ENCODE data around the gene ARHGEF7.

ARHGEF7 gene

GRCh38 chr13:111280681-111281585 lies 165.8 kb downstream of the ARHGEF7 start:
- no peak for DNase-seq

DNA sequence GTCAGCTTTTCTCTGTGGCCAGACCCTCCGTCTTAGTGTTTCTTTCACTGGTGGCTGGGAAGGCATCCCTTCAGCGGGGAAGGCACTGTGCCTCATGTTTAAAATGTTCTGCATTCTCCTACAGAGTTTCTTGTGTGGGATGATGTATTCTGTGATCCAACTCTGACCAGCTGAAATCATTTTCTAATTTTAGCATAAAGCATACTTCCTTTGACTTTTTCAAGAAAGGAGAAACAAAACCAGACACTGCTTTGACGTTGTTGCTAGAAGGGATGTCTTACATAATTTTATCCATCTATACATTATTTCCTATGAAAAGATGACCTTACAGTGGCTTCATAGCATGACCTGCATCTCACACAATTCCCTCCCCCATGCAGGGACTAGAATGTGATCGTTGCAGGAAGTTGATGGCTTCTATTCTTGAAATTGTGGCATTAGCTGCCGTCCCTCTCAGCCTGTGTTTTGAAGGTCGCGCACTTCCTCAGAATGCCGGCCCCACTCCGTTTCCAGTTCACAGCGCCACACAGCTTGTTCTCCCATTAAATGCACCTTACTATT lies 166.7 kb downstream of the ARHGEF7 start:
- no peak for DNase-seq

DNA sequence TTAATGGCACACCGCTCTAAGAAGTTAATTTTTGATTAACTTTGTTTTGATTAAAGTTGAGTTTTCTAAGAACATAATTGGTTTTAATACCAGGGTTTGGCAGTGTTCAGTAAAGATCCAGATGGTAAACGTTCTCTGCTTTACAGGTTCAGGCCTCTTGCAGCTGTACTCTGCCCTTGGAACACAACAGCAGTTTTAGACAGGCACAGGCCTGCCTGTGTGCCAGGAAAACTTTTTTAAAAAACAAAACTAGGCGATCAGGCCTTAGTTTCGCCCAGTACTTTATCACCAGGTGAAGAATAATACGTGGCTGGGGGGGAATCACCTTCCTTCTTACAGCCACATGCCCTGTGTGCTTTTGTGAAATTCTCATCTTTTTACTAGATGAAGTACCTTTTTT lies 167.3 kb downstream of the ARHGEF7 start:
- no peak for DNase-seq

GRCh38 chr13:111282997-111283396 lies 167.9 kb downstream of the ARHGEF7 start:
- no peak for DNase-seq

- DNase-seq: no peak
These were observed 168.3 kb downstream of the ARHGEF7 start for GRCh38 chr13:111283457-111283856.

DNA sequence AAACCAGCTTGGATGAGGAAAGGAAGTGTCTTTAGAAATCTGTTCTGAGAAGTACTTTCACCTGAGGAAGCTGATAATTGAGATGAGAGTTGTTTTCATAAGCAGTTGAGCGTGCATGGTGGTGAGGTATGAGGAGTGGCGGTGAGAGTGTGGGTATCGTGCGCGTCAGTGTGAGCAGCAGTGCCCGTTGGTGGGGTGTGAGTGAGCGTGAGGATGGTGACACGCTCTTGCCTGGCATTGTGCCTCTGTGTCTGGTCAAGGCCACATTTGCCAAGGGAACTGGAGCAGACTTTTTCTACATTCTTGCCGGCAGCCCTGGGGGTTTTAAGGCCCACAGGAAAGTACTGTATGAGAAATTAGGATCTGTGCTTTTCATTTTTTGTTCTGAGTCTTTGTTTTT lies 168.9 kb downstream of the ARHGEF7 start:
- DNase-seq: no peak

DNA sequence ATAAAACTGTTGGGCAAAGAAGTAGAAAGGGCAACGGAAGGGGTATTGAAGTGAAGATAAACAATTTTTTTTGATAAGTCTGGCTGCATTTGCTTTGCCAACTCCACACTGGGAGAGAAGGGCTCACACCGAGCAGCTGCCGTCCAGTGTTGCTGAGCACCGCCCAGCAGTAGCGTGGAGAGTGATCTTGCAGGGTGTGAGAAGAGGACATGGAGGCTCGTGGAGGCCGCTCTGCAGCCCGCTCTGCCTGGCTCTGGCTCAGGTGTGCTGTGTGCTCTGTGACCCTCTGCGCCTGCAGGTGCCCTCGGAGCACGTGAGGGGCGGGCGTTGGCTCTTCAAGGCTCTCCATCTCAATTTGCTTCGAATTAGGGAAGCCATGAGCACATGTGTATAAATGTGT lies 169.5 kb downstream of the ARHGEF7 start:
- DNase-seq: no peak

GRCh38 chr13:111286162-111286561 lies 171.1 kb downstream of the ARHGEF7 start:
- DNase-seq: no peak

DNA sequence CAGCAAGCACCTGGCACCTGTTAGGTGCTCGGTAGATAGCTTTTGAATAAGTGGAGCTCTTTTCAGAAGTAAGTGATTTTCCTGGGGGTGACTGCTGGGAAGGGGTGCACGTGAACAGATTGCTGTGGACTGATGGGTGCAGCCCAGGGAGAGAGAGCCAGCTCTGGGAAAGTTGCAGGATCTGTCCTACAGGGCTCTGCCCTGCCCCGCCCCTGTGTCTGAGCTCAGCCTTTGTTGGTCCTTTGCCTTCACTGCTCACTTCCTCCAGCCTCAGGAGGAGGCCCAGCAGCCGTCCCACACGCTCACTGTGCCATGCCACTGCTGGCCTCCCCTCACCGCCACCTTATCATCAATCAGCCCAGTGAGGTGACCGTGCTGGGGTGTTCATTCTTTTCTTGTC lies 171.6 kb downstream of the ARHGEF7 start:
- no peak for DNase-seq

DNA sequence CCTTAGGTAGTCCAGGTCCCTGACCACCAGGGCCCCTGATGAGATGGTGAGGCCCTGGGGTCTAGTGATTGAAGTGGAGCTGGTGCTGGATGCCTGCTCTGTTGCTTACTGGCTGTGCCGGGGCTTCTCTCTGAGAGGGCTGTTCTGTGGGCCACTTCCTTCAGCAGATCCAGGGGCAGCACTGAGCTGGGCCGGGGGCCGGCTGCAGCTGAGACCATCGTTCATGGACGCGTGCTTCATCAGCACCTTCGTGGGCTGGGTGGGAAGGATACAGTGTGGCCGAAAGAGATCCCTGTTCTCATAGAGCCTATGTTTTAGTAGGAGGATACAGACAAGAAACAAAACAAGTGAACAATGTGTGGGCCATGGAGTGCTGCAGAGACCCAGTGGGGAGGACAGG lies 172.1 kb downstream of the ARHGEF7 start:
- DNase-seq: no peak

DNA sequence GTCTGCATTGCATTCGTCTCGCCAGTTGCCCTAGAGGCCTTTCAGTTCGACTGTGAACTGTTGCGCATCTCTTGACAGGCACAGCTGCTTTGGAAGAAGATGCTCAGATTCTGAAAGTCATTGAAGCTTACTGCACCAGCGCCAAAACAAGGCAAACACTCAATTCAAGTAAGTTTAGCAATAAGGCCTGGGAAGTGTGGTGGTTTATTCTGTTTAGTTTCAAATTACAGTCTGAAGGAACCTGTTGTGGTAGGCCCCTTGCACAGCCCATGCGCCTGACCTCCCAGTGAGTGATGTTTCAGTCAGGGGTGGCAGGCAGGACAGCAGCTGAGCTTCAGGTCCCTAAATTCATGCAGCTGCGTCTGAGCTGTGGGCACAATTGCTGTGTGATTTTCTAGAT lies 173.2 kb downstream of the ARHGEF7 start:
- DNase-seq: no peak

- no peak for DNase-seq
These were observed 174.1 kb downstream of the ARHGEF7 start for GRCh38 chr13:111289251-111289650.

- no peak for DNase-seq
These were observed 176.8 kb downstream of the ARHGEF7 start for GRCh38 chr13:111291908-111292307.

DNA sequence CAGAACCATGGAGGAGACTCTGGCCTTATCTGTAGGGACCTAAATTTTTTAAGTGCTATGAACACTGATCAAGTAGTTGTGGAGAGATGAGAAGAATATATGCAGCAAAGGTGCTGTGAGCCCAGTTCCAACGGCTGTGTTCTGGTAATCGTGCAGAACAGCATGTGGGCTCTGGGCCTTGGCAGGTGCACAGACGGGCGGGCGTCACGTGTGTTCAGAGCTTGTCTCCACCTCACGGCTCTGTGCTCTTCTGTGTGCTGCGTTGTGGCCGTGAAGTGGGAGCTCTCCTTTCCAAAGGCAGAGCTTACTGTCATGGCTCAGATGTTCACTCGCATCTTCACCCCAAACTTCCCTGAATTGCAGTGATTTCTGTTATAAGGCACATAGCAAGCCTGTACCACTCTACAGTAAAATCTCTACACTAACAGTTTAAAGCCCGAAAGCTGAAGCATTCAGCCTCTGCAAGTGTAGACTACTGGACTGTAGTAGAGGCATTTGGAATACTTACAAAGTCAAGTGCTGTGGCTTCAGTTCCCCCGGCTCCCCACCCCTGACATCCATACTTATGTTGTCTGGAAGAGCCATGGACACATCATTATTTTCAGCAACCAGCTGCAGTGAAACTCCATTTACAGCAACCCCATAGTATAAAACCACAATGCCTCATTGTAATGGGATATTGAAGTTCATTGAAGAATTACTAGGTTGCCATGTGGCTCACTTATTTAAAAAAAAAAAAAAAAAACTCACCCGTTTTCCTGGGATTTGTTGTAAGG lies 177.8 kb downstream of the ARHGEF7 start:
- no peak for DNase-seq

DNA sequence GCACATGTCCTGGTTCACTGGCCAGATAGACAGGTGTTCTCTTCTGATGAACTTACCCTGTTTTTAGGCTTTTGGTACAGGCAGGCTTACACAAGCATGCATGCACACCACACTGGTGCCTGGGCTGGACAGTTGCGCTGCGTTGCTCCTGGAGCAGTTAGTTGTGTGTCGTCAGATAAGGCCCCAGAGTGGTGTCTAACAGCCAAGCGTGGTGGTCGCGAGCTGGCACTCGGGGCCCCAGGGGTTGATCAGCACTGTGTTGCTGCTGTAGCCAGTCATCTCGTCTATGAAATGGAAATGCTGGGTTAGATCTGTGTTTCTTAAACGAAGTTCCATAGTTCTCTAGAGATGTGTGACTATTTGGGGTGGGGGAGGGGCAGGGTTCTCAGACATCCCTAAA lies 180.8 kb downstream of the ARHGEF7 start:
- DNase-seq: no peak

DNA sequence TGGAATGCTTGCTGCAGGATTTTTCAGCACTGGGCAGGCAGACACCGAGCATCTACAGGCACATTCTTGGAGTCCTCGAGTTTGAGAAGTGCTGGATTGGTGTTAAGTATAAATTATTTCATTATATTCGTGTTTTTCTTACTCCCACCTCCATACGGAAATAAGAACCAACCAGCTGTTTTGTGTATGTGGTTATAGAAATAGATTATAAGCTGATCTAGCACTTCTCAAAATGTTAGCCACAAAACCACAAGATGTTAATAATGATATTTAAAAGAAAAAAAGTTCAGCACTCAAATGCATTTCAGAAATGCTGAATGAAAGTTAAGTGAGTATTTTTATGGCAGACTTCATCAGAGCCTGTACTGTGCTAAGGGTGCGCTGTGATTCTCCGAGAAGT lies 181.3 kb downstream of the ARHGEF7 start:
- no peak for DNase-seq

DNA sequence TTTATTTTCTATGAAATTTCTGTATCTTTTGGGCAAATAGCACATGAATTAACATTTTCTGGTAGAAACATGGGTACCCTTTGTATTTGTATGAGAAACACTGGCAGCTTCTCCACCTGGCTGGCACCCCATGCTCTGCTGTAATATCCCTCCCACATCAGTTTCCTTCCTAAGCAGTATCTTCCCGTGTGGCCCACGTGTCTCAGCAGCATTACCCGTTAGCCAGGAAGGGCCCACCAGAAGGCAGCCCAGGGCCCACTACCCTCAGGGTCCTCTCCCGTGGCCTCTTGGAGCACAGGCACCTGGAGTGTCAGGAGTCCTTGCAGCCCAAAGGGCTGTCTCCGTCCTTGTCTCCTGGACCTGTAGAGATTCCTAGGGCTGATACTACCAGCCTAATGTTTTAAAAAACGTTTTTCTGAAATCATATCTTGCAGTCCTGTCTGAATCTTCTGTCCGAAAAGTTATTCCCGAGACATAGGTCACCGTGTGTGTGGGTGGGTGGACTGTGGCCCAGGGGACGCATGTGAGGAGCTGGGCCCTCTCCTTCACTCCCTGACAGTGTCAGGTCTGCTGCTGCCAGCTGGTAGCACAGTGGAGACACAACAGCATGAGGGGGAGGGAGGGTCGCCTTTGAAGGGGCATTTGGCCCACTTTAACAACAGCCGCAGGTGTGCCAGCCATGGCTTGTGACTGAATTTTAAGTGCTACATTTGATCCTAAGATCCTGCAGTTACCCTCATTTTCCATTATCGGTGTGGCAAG lies 183.3 kb downstream of the ARHGEF7 start:
- DNase-seq: no peak

GRCh38 chr13:111302045-111302726 lies 187.1 kb downstream of the ARHGEF7 start:
- DNase-seq: no peak

DNA sequence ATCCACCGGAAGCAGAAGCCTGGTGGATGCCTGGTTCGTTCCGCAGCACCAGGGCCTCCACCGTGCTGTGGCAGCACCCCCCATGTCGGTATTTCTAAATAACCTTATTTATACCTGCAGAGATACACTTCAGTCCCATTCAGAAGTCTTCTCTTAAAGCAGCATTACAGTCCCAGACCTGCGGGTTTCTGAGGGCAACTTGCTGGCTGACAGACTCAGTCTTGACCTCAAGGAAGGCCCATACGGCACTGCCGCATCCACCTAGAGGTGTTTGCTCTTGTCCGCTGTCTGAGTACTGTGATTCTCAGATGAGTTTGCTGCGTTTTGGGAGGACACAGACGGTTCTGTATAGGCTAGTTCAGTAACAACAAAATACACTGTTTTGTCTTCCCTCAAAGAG lies 188.4 kb downstream of the ARHGEF7 start:
- no peak for DNase-seq

DNA sequence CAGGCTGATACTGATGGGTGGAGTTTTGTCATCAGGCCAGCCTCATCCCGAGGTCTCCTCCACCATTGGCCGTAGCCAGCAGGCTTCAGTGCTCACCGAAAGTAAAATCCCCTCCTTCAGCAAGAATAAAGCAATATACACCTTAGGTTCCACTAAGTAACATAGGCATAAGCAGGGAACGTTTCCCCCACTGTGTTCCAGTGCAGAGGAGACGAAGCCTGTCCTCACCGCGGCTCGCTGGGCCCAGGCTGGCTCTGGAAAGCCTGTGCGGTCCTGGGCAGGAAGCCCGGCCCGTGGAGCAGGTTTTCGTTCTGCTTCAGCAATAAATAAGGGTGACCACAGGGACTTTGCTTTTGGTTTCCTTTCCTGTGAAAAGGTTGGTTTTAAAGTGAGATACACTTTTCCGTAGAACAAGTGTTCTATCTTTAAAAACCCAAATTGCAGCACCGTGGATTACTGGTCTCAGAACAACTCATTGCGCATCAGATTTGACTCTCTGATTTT lies 189.0 kb downstream of the ARHGEF7 start:
- no peak for DNase-seq

DNA sequence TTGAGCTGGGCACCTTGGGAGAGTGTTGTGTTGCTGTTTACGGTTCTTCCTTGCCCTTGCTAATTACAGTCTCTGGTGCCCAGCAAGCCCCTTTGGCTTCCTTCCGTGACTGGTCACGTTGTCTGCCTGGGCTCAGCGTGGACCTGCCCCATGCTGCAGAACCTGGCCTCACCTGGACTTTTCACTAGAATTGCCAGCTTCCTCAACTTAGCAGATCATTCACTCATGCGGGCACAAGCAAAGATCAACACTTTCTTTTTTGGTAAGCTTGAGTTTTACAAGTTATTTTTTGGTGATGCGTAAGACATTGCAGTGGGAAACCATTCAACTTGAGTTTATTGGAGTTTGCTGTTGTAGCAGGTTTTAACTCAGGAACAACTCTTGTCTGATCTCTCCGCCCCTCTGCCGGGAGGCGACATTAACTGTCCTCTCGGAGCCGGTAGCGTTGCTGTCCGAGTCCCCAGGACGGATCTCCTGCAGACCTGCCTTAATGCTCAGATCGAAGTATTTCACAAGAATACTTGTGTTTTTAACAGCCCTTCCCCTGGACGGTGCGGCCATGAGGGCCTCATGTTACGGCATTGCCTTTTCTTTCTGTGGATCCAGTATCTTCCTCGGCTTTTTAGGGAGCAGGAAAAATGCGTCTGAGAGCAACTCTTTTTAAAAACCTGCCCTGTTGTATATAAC lies 189.6 kb downstream of the ARHGEF7 start:
- DNase-seq: no peak

Measured in activated CD4-positive, alpha-beta T cell treated with anti-CD3 and anti-CD28 coated beads, Interleukin-2, amount 50 U/mL, for 4 hours (primary cell).